Measurements from ENCODE around the gene MED7. TPM values are rescaled to one million over a fixed set of nuclear protein-coding genes. Genes with fewer than 3 reads are reported as not detected.

MED7 gene
- total and polyA plus RNA-seq, 2 of the 13 experiments (the other 11 are each of a cell fraction or from before 2014, with no cell fraction given), result 9.2 to 9.4 TPM

DNA sequence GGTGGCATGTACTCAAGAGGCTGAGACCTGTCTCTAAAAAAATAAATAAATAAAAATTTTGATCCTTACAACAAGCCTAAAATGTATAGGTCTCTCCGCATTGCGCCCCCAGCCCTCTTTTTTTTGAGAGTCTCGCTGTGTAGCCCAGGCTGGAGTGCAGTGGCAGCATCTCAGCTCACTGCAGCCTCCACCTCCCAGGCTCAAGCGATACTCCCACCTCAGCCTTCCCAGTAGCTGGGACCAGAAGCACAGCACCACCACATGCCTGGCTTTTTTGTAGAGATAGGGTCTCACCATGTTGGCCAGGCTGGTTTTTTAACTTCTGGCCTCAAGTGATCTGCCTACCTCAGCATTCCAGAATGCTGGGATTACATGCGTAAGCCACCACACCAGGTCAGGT is 25.6 kb upstream of the MED7 start:
- in situ Hi-C loops (cut with HindIII; ENCODE audit: extremely low pct_ligation_motif_present, low pct_unique_long_range_greater_than_20kb) (no loop called here), intact Hi-C loops (cut with micrococcal nuclease; ENCODE audit: unreplicated experiment) (no loop called here)
- Histone ChIP-seq H3K4me3 (replicated peaks in 1 of 3; ENCODE audit: insufficient read depth in 1 of 3, low read depth in 2 of 3, low read length in 3 of 3) (no peak overlapping the region), H3K4me1 (ENCODE audit: insufficient read depth, low read length) (no peaks in the 10 kb centered on the region), H3K36me3 (replicated peaks in 1 of 2; ENCODE audit: control insufficient read depth in 1 of 2, insufficient read depth in 2 of 2, low read length in 2 of 2) (no peaks in the 10 kb centered on the region), H3K9ac (ENCODE audit: insufficient read depth, low read depth, low read length) (no peak overlapping the region), H3K27ac (ENCODE audit: extremely low read length, insufficient read depth, low read length) (no peak overlapping the region), H2AFZ (ENCODE audit: low read length) (no peak overlapping the region), H3K27me3 (ENCODE audit: control insufficient read depth in 1 of 2, insufficient read depth in 2 of 2, low read length in 2 of 2) (peaks cover 1 to 22% of the 10 kb centered on the region in 2 experiments; a peak in 3 of 5 replicates), H3K79me2 (ENCODE audit: insufficient read depth, low read length) (no peaks in the 10 kb centered on the region), H4K20me1 (ENCODE audit: insufficient read depth, low read length) (no peaks in the 10 kb centered on the region), H3K4me2 (ENCODE audit: low read depth, low read length) (no peak overlapping the region), H3K9me3 (ENCODE audit: low read length) (no peaks in the 10 kb centered on the region)
- POLR2A ChIA-PET, result no interaction called here
- FAIRE-seq (no peak), ATAC-seq (no peak), DNase-seq (ENCODE audit: low spot score) (no peak)
- no TSS peak for BruUV-seq (replicated peaks)
- CTCF ChIA-PET (ENCODE audit: low intra/inter-chr PET ratio, low total read pairs), result no interaction called here
- no peak for TF ChIP-seq MAFF (IDR thresholded peaks at IDR 0.05; ENCODE audit: low read depth, low read length)
- TF ChIP-seq SRY (CRISPR knock-in tag; IDR thresholded peaks at IDR 0.05), result no peak
- TF ChIP-seq HDAC6 (IDR thresholded peaks at IDR 0.05; ENCODE audit: low read depth, low read length), result no peak
- TF ChIP-seq SOX6 (IDR thresholded peaks at IDR 0.05), result no peak
- no peak for TF ChIP-seq SOX6 (CRISPR knock-in tag; IDR thresholded peaks at IDR 0.05)
- TF ChIP-seq SMARCC2 (IDR thresholded peaks at IDR 0.05), result no peak
- TF ChIP-seq CREB1 (IDR thresholded peaks at IDR 0.05), result no peak
- TF ChIP-seq CREB1 (CRISPR knock-in tag; IDR thresholded peaks at IDR 0.05), result no peak
- no peak for TF ChIP-seq CHD4 (IDR thresholded peaks at IDR 0.05; ENCODE audit: borderline replicate concordance, low read length)
- no peak for TF ChIP-seq BCL3 (CRISPR knock-in tag; IDR thresholded peaks at IDR 0.05)
- no peak for TF ChIP-seq ZNF280D (CRISPR knock-in tag; IDR thresholded peaks at IDR 0.05)
- TF ChIP-seq SATB2 (CRISPR knock-in tag; IDR thresholded peaks at IDR 0.05), result no peak
- TF ChIP-seq ZNF883 (CRISPR knock-in tag; IDR thresholded peaks at IDR 0.05; ENCODE audit: not compliant biosample characterization), result no peak
- TF ChIP-seq ZNF749 (CRISPR knock-in tag; IDR thresholded peaks at IDR 0.05; ENCODE audit: borderline replicate concordance), result no peak
- TF ChIP-seq NBN (conservative IDR thresholded peaks at IDR 0.05), result no peak
- TF ChIP-seq KLF12 (CRISPR knock-in tag; IDR thresholded peaks at IDR 0.05; ENCODE audit: borderline replicate concordance), result no peak
- TF ChIP-seq ZMYM2 (CRISPR knock-in tag; IDR thresholded peaks at IDR 0.05), result no peak
- 37% methylated on average over 5 of the region's 5 CpGs for WGBS (ENCODE audit: low lambda C conversion rate)
